Embryonic facial prominence (tissue), 1 donor: ENCODE measurements around the gene PHF12.
"Not testable (repeated sequence)": the region's sequence is repeated elsewhere in the genome, so short reads cannot be mapped to it uniquely, and the experiment has no call there.

Experiments
- DNase-seq: peaks from one replicate; pipeline ENCODE4 v3.0.0-alpha.2; 2016; ENCODE audit errors: extremely low spot score

PHF12 gene

GRCh38 chr17:28902819-28903545, 48.3 kb downstream of the PHF12 start, which contains the start of gene DHRS13:
Gene DHRS13, minus strand, starts transcription at chr17:28903079. Its CDS starts 135 bp downstream, at chr17:28902944.
- peak; percentile 83 for DNase-seq

GRCh38 chr17:28901866-28902818, 49.2 kb downstream of the PHF12 start:
- no peak for DNase-seq

- no peak for DNase-seq
Measured at GRCh38 chr17:28900986-28901726, 50.2 kb downstream of the PHF12 start.

GRCh38 chr17:28899212-28899815, 52.0 kb downstream of the PHF12 start:
- DNase-seq = no peak

GRCh38 chr17:28898527-28898955, 52.8 kb downstream of the PHF12 start:
- DNase-seq = no peak

- DNase-seq = no peak
Measured at GRCh38 chr17:28897769-28898526, 53.4 kb downstream of the PHF12 start.

GRCh38 chr17:28896884-28897768, 54.2 kb downstream of the PHF12 start, which contains the start of gene FLOT2:
Gene FLOT2, minus strand, starts transcription at chr17:28897733. Its CDS starts 159 bp downstream, at chr17:28897574.
- no peak for DNase-seq

- no peak for DNase-seq
Measured at GRCh38 chr17:28896491-28896883, 54.8 kb downstream of the PHF12 start.

GRCh38 chr17:28895794-28896447, 55.4 kb downstream of the PHF12 start:
- no peak for DNase-seq

GRCh38 chr17:28893248-28894183, 57.8 kb downstream of the PHF12 start:
- not testable (repeated sequence) for DNase-seq

- DNase-seq = no peak
Measured at GRCh38 chr17:28892024-28892423, 59.3 kb downstream of the PHF12 start.

GRCh38 chr17:28891201-28891600, 60.1 kb downstream of the PHF12 start:
- DNase-seq = no peak

- DNase-seq = no peak
Measured at GRCh38 chr17:28889996-28890395, 61.3 kb downstream of the PHF12 start.

GRCh38 chr17:28888832-28889231, 62.5 kb downstream of the PHF12 start:
- DNase-seq = no peak

GRCh38 chr17:28887871-28888471, 63.3 kb downstream of the PHF12 start:
- DNase-seq = no peak

GRCh38 chr17:28885951-28886350, 65.4 kb downstream of the PHF12 start:
- no peak for DNase-seq

GRCh38 chr17:28885363-28885762, 66.0 kb downstream of the PHF12 start:
- no peak for DNase-seq
